CD4-positive, alpha-beta T cell (primary cell): ENCODE data around the gene ITSN2. TPM values are rescaled to one million over a fixed set of nuclear protein-coding genes. Genes with fewer than 3 reads are reported as not detected.

Source experiments
- ATAC-seq: fragments of 200-7000 bp; cut with Tn5 transposase; one replicate; pipeline ENCODE4 v1.10.0; 2022; ENCODE audit warnings: mild to moderate bottlenecking; ENCODE audit not compliant: poor library complexity
- CTCF ChIA-PET: fragments of 350-600 bp; sonication (Branson Sonifier 250); formaldehyde crosslinking; loops from one replicate; lab custom pipeline; 2021; ENCODE audit warnings: antibody characterized with exemption, inconsistent platforms; lab: Charles Lee
- POLR2A ChIA-PET: fragments of 350-600 bp; sonication (Branson Sonifier 250); formaldehyde crosslinking; loops from one replicate; lab custom pipeline; 2021; ENCODE audit warnings: antibody characterized with exemption, inconsistent platforms; lab: Charles Lee
- DNase-seq, 14 experiments: peaks; one replicate each; pipeline ENCODE4 v3.0.0-alpha.2; 2013 to 2020; ENCODE audit warnings: mixed read lengths in 2 of 14
- H3K27ac ChIP-seq, 2 donors: one replicate each; pipeline versions ENCODE4 v1.5.1 to v1.7.0; 2013; ENCODE audit warnings: low read length in 2 of 2, low read depth in 1 of 2, mild to moderate bottlenecking in 1 of 2
- H3K27me3 ChIP-seq, 2 experiments: 1 replicate in 1 of 2; 2 replicates in 1 of 2; pipeline versions ENCODE4 v1.6.1 to v1.7.0; 2013; ENCODE audit warnings: low read length in 2 of 2, control low read depth in 1 of 2, mild to moderate bottlenecking in 1 of 2, moderate library complexity in 1 of 2; ENCODE audit not compliant: insufficient read depth in 2 of 2, control insufficient read depth in 1 of 2
- H3K36me3 ChIP-seq: one replicate; pipeline ENCODE4 v1.6.1; 2013; ENCODE audit warnings: low read length, control low read depth; ENCODE audit not compliant: insufficient read depth
- H3K4me1 ChIP-seq: one replicate; pipeline ENCODE4 v1.6.1; 2013; ENCODE audit warnings: low read length, control low read depth; ENCODE audit not compliant: insufficient read depth
- H3K4me3 ChIP-seq: one replicate; pipeline ENCODE4 v1.5.1; 2013; ENCODE audit warnings: mild to moderate bottlenecking, low read length, moderate library complexity
- H3K9me3 ChIP-seq, 2 experiments: 1 replicate in 1 of 2; 2 replicates in 1 of 2; pipeline versions ENCODE4 v1.6.1 to v1.7.0; 2013; ENCODE audit warnings: low read length in 2 of 2, mild to moderate bottlenecking in 2 of 2, control low read depth in 1 of 2, moderate library complexity in 1 of 2; ENCODE audit not compliant: control insufficient read depth in 1 of 2, insufficient read depth in 1 of 2
- H3K27ac Mint-ChIP-seq: one replicate; pipeline ENCODE4 v1.8.0; 2020; ENCODE audit warnings: mixed read lengths
- H3K27me3 Mint-ChIP-seq: one replicate; pipeline ENCODE4 v1.8.0; 2021; ENCODE audit warnings: mixed read lengths
- H3K36me3 Mint-ChIP-seq: one replicate; pipeline ENCODE4 v1.8.0; 2021; ENCODE audit warnings: low read depth, mixed read lengths
- H3K4me1 Mint-ChIP-seq: one replicate; pipeline ENCODE4 v1.8.0; 2021; ENCODE audit warnings: low read depth, mixed read lengths
- H3K4me3 Mint-ChIP-seq: one replicate; pipeline ENCODE4 v1.8.0; 2020; ENCODE audit warnings: mild to moderate bottlenecking, mixed read lengths
- H3K9me3 Mint-ChIP-seq: one replicate; pipeline ENCODE4 v1.8.0; 2020; ENCODE audit warnings: mixed read lengths
- intact Hi-C, 2 experiments: fragments of 100-400 bp; cut with DNase I in 1 of 2; cut with micrococcal nuclease in 1 of 2; formaldehyde crosslinking; loops; one replicate each; pipeline versions ENCODE4 v1.15.1 to v1.9.0; 2023 to 2025; cut with DNase I, micrococcal nuclease
- total RNA-seq, 174 experiments: library from RNA in 2 of 174; stranded (reverse) in 2 of 174; gene quantifications; one replicate each; pipeline ENCODE4 v1.2.3 and lab custom pipeline; 2021 to 2026
- TF ChIP-seq, protein P1 (sequence below): fragments of 200-600 bp; IDR thresholded peaks from one replicate; pipeline ENCODE4 v1.8.0; 2022; ENCODE audit warnings: antibody characterized with exemption, mild to moderate bottlenecking

Gene ITSN2
- total RNA-seq, 2 experiments from 2014 or later: 75.4 to 77.1 TPM

DNA sequence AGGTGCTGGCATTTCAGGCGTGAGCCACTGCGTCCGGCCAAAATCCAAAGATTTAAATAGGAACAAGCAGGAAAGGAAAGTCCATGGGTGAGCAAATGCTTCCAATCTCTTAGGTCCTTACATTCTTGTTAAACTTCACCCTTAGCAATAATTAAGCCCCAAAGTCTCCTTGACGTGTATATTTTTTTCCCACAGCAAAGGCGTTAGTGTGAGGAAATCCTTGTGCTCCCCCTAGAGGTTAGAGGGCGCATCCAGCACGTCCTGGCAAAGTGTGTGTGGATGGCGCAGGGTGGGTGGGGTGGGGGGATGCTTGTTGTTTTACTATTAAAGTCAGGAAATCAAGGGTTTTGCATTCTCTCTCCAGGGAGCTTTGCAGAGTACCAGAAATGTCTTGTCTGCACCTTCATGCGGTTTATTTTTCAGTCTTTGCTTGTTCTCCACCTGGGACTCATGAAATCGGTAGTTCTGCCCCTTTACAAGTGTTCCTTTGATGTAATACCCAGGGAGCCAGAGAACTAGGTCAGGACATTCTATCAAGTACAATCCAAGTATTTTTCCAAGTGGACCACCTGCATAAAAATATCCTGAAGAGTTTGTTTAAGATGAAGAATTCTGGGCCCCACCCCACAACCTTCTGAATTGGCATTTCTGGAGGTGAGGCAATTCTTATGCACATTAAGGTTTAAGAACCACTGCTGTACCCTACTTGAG lies 22.2 kb upstream of the ITSN2 start:
- Histone ChIP-seq H3K36me3 (no peaks in the 10 kb centered on the region), H3K4me3 (no peak overlapping the region), H3K27me3 (no peaks in the 10 kb centered on the region), H3K9me3 (no peaks in the 10 kb centered on the region), H3K4me1 (no peaks in the 10 kb centered on the region), H3K27ac (no peak overlapping the region)
- intact Hi-C loops: loop anchor here (2.0 to 10.0 kb wide), 6 partner anchors 70 to 560 kb away; no protein-coding TSS in a partner anchor
- no peaks in the 10 kb centered on the region for H3K4me1 Mint-ChIP-seq
- no peaks in the 10 kb centered on the region for H3K27me3 Mint-ChIP-seq
- no peaks in the 10 kb centered on the region for H3K36me3 Mint-ChIP-seq
- DNase-seq (peak; percentile 32 to 83 (median 50)), ATAC-seq (peak; percentile 94)
- TF ChIP-seq, protein P1, sequence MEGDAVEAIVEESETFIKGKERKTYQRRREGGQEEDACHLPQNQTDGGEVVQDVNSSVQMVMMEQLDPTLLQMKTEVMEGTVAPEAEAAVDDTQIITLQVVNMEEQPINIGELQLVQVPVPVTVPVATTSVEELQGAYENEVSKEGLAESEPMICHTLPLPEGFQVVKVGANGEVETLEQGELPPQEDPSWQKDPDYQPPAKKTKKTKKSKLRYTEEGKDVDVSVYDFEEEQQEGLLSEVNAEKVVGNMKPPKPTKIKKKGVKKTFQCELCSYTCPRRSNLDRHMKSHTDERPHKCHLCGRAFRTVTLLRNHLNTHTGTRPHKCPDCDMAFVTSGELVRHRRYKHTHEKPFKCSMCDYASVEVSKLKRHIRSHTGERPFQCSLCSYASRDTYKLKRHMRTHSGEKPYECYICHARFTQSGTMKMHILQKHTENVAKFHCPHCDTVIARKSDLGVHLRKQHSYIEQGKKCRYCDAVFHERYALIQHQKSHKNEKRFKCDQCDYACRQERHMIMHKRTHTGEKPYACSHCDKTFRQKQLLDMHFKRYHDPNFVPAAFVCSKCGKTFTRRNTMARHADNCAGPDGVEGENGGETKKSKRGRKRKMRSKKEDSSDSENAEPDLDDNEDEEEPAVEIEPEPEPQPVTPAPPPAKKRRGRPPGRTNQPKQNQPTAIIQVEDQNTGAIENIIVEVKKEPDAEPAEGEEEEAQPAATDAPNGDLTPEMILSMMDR: peak; percentile 86
- H3K4me3 Mint-ChIP-seq: no peak overlapping the region
- H3K9me3 Mint-ChIP-seq: no peaks in the 10 kb centered on the region
- ChIA-PET POLR2A (interaction anchor here (0.7 kb wide), 2 partner anchors 137 to 601 kb away, joined by 3 read pairs; no protein-coding TSS in a partner anchor), CTCF (no interaction called here)
- H3K27ac Mint-ChIP-seq: no peak overlapping the region

DNA sequence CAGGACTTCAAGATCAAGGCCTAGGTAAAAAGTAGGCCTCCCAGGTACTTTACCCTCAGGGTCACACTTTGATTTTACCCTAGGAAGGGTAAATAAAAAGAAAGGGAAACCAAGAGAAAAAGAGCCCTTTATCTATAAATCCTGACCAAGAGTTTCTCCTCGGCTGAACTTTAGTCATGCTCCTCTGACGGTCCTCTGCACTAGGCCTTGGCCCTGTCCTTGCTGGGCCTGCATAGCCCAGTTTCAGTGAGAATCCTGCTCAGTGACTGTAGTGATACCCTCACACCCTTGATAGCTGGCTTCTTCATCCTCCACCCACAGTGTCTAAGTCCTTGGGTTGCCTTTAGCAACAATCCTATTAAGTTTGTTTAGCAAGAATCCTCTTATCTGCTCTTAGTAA lies 20.5 kb upstream of the ITSN2 start:
- ATAC-seq (no peak), DNase-seq (no peak)
- Histone ChIP-seq H3K27me3 (no peaks in the 10 kb centered on the region), H3K9me3 (no peaks in the 10 kb centered on the region), H3K36me3 (no peaks in the 10 kb centered on the region), H3K27ac (no peak overlapping the region), H3K4me1 (no peaks in the 10 kb centered on the region), H3K4me3 (no peak overlapping the region)
- TF ChIP-seq, protein P1: no peak
- Mint-ChIP-seq H3K9me3 (no peaks in the 10 kb centered on the region), H3K27me3 (no peaks in the 10 kb centered on the region), H3K4me1 (no peaks in the 10 kb centered on the region), H3K36me3 (no peaks in the 10 kb centered on the region), H3K4me3 (no peak overlapping the region), H3K27ac (no peak overlapping the region)
- intact Hi-C loops: loop anchor here (5.0 to 10.0 kb wide), 5 partner anchors 69 to 559 kb away; no protein-coding TSS in a partner anchor
- ChIA-PET POLR2A (no interaction called here), CTCF (no interaction called here)

DNA sequence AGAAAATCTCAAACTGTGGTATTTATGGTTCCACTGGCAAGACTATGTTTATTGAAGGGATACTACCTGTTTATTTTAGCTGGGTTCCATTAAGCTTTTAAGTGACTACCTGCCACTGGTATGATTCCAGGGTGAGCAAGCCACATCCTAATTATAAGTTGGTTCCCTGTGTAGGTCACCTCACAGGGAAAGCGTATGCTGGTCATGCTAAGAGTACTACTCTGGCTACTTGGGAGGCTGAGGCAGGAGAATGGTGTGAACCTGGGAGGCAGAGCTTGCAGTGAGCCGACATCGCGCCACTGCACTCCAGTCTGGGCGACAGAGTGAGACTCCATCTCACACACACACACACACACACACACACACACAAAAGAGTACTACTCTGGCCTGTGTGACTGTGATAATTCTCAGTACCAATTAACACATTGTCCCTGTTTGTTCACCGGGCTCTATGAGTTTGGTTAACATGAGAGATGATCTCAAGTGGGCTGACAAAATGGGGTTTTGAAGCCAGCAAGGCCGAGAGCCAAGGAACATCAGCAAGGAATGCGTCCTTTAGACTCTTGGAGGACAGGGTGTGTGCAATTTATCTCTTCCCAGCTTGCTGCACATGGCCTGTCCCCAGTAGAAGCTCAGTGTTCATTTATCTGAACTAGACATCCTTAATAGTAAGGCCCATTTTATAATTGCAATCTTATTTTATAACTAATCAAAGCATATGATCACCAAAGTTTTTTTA lies 15.2 kb upstream of the ITSN2 start:
- Histone ChIP-seq H3K4me1 (no peaks in the 10 kb centered on the region), H3K36me3 (no peaks in the 10 kb centered on the region), H3K4me3 (no peak overlapping the region), H3K27me3 (no peaks in the 10 kb centered on the region), H3K27ac (no peak overlapping the region), H3K9me3 (no peaks in the 10 kb centered on the region)
- no peak for DNase-seq
- H3K4me3 Mint-ChIP-seq: no peak overlapping the region
- intact Hi-C loops: no loop called here
- H3K9me3 Mint-ChIP-seq: no peaks in the 10 kb centered on the region
- CTCF ChIA-PET: no interaction called here
- no peaks in the 10 kb centered on the region for H3K27me3 Mint-ChIP-seq
- H3K36me3 Mint-ChIP-seq: no peaks in the 10 kb centered on the region
- no peak overlapping the region for H3K27ac Mint-ChIP-seq
- H3K4me1 Mint-ChIP-seq: no peaks in the 10 kb centered on the region
- no peak for ATAC-seq
- TF ChIP-seq, protein P1: no peak
- POLR2A ChIA-PET: no interaction called here
